CD14-positive monocyte (primary cell): ENCODE results near the gene FAM117A. TPM values are rescaled to one million over a fixed set of nuclear protein-coding genes. Genes with fewer than 3 reads are reported as not detected.

Source experiments
- DNase-seq, 3 donors: peaks; one replicate each; pipeline ENCODE4 v3.0.0-alpha.2; 2011 to 2022
- H2AFZ ChIP-seq: 2 replicates; pipeline ENCODE4 v1.6.0; 2012; ENCODE audit warnings: mild to moderate bottlenecking, low read depth, low read length, inconsistent platforms; ENCODE audit not compliant: insufficient read depth, poor library complexity, severe bottlenecking
- H3K27ac ChIP-seq, 2 donors: 1 replicate in 1 of 2; 2 replicates in 1 of 2; pipeline ENCODE4 v1.5.1; 2012 to 2013; ENCODE audit warnings: low read length in 2 of 2, control low read depth in 1 of 2, inconsistent platforms in 1 of 2, low read depth in 1 of 2, mild to moderate bottlenecking in 1 of 2
- H3K27me3 ChIP-seq, 2 donors: one replicate each; pipeline versions ENCODE4 v1.6.0 to v1.6.1; 2011 to 2013; ENCODE audit warnings: low read length in 2 of 2; ENCODE audit not compliant: control insufficient read depth in 2 of 2, insufficient read depth in 2 of 2
- H3K36me3 ChIP-seq, 2 donors: replicated peaks in 1 of 2; 1 replicate in 1 of 2; 2 replicates in 1 of 2; pipeline versions ENCODE4 v1.5.1 to v1.6.1; 2012 to 2013; ENCODE audit warnings: low read length in 2 of 2, control low read depth in 1 of 2, inconsistent platforms in 1 of 2, mild to moderate bottlenecking in 1 of 2; ENCODE audit not compliant: insufficient read depth in 2 of 2, control insufficient read depth in 1 of 2
- H3K4me1 ChIP-seq, 2 donors: 1 replicate in 1 of 2; 2 replicates in 1 of 2; pipeline versions ENCODE4 v1.5.1 to v1.6.1; 2012 to 2013; ENCODE audit warnings: low read length in 2 of 2, control low read depth in 1 of 2, inconsistent platforms in 1 of 2, mild to moderate bottlenecking in 1 of 2, moderate library complexity in 1 of 2; ENCODE audit not compliant: insufficient read depth in 2 of 2, control insufficient read depth in 1 of 2
- H3K4me2 ChIP-seq: replicated peaks from 2 replicates; pipeline ENCODE3; 2012; ENCODE audit warnings: low read length, moderate library complexity, mild to moderate bottlenecking; ENCODE audit not compliant: poor library complexity, severe bottlenecking; ENCODE audit errors: extremely low read depth
- H3K4me3 ChIP-seq, 3 experiments: fragments of 200-600 bp in 1 of 3; sonication (generic) in 1 of 3; replicated peaks in 1 of 3; 1 replicate in 2 of 3; 2 replicates in 1 of 3; pipeline ENCODE4 v1.5.1; 2011 to 2013; ENCODE audit warnings: low read length in 3 of 3, mild to moderate bottlenecking in 3 of 3, control low read depth in 2 of 3, low read depth in 2 of 3, inconsistent platforms in 1 of 3, moderate library complexity in 1 of 3
- H3K79me2 ChIP-seq: 2 replicates; pipeline ENCODE4 v1.6.0; 2012; ENCODE audit warnings: mild to moderate bottlenecking, control low read depth, inconsistent platforms, low read length, moderate library complexity; ENCODE audit not compliant: insufficient read depth
- H3K9ac ChIP-seq: 2 replicates; pipeline ENCODE4 v1.6.0; 2017; ENCODE audit warnings: low read length, mild to moderate bottlenecking; ENCODE audit not compliant: insufficient read depth, poor library complexity, severe bottlenecking
- H3K9me3 ChIP-seq, 2 donors: replicated peaks in 1 of 2; 1 replicate in 1 of 2; 2 replicates in 1 of 2; pipeline versions ENCODE4 v1.5.1 to v1.6.1; 2012 to 2013; ENCODE audit warnings: low read length in 2 of 2, control low read depth in 1 of 2; ENCODE audit not compliant: control insufficient read depth in 1 of 2, insufficient read depth in 1 of 2
- H4K20me1 ChIP-seq: 2 replicates; pipeline ENCODE4 v1.6.0; 2012; ENCODE audit warnings: mild to moderate bottlenecking, low read length, control low read depth, moderate library complexity; ENCODE audit not compliant: insufficient read depth
- H3K27ac Mint-ChIP-seq, 7 donors: one replicate each; pipeline ENCODE4 v1.8.0; 2020; ENCODE audit warnings: mild to moderate bottlenecking in 7 of 7, mixed read lengths in 7 of 7, moderate library complexity in 6 of 7, inconsistent platforms in 2 of 7
- H3K27me3 Mint-ChIP-seq, 3 donors: one replicate each; pipeline ENCODE4 v1.8.0; 2021 to 2022; ENCODE audit warnings: low read depth in 3 of 3, mild to moderate bottlenecking in 3 of 3, mixed read lengths in 3 of 3, moderate library complexity in 3 of 3, inconsistent platforms in 1 of 3
- H3K36me3 Mint-ChIP-seq, 2 donors: one replicate each; pipeline ENCODE4 v1.8.0; 2020; ENCODE audit warnings: mixed read lengths in 2 of 2, inconsistent platforms in 1 of 2, mild to moderate bottlenecking in 1 of 2
- H3K4me1 Mint-ChIP-seq: one replicate; pipeline ENCODE4 v1.8.0; 2020; ENCODE audit warnings: mild to moderate bottlenecking, mixed read lengths
- H3K4me3 Mint-ChIP-seq, 2 donors: one replicate each; pipeline ENCODE4 v1.8.0; 2020; ENCODE audit warnings: mild to moderate bottlenecking in 2 of 2, mixed read lengths in 2 of 2, moderate library complexity in 1 of 2
- H3K9me3 Mint-ChIP-seq, 7 donors: one replicate each; pipeline ENCODE4 v1.8.0; 2020 to 2022; ENCODE audit warnings: mixed read lengths in 7 of 7, mild to moderate bottlenecking in 6 of 7, moderate library complexity in 6 of 7, inconsistent platforms in 2 of 7
- WGBS: methylation state at CpG from one replicate; pipeline ENCODE4 v1.1.5; 2013; ENCODE audit warnings: missing lambda C conversion rate; ENCODE audit not compliant: insufficient coverage; 5-methylcytosine and 5-hydroxymethylcytosine counted together
- intact Hi-C, 2 donors: fragments of 100-400 bp; cut with micrococcal nuclease; formaldehyde crosslinking; loops; one replicate each; pipeline versions ENCODE4 v1.15.0 to v1.15.1; 2023
- polyA plus RNA-seq, 3 donors: library from polyadenylated mRNA; depleted of rRNA in 1 of 3; unstranded in 2 of 3; stranded (reverse) in 1 of 3; fragments of 300-500 nt in 2 of 3; fragments of >200 nt in 1 of 3; fragmentation: Illumina TruSeq in 2 of 3; gene quantifications; 1 replicate in 2 of 3; 2 replicates in 1 of 3; pipeline ENCODE4 v1.2.3, GENCODE V29; 2012 to 2021
- TF ChIP-seq, protein P1 (sequence below): fragments of 200-600 bp; IDR thresholded peaks from one replicate; pipeline ENCODE4 v1.8.0; 2022; ENCODE audit warnings: antibody characterized with exemption, mild to moderate bottlenecking

The FAM117A gene
- polyA plus RNA-seq, 3 donors, result 11.8 to 34.9 (median 17.9) TPM

- no peak overlapping the region for H3K27ac Mint-ChIP-seq
Measured at GRCh38 chr17:49680314-49680713, 83.6 kb downstream of the FAM117A start.

GRCh38 chr17:49677933-49678847 lies 85.7 kb downstream of the FAM117A start, which contains the start of gene SPOP:
Gene SPOP, minus strand, starts transcription at chr17:49678097. Its CDS starts 55,287 bp downstream, at chr17:49622810.
- WGBS, result 8% methylated on average over 25 of the region's 53 CpGs
- Histone ChIP-seq H3K27me3 (no peaks in the 10 kb centered on the region), H3K4me2 (peak within 1 kb of the TSS; percentile 96), H3K9me3 (no peaks in the 10 kb centered on the region), H2AFZ (peak within 1 kb of the TSS; percentile 81), H3K9ac (peak within 1 kb of the TSS; percentile 92), H3K36me3 (peaks cover 6 to 12% of the 10 kb centered on the region in 2 donors), H3K4me3 (peak within 1 kb of the TSS; percentile 70 to 81 (median 79)), H3K27ac (peak within 1 kb of the TSS; percentile 96), H3K4me1 (peaks cover 41 to 50% of the 10 kb centered on the region in 2 donors), H4K20me1 (peaks cover 22% of the 10 kb centered on the region), H3K79me2 (peaks cover 38% of the 10 kb centered on the region)
- TF ChIP-seq, protein P1, sequence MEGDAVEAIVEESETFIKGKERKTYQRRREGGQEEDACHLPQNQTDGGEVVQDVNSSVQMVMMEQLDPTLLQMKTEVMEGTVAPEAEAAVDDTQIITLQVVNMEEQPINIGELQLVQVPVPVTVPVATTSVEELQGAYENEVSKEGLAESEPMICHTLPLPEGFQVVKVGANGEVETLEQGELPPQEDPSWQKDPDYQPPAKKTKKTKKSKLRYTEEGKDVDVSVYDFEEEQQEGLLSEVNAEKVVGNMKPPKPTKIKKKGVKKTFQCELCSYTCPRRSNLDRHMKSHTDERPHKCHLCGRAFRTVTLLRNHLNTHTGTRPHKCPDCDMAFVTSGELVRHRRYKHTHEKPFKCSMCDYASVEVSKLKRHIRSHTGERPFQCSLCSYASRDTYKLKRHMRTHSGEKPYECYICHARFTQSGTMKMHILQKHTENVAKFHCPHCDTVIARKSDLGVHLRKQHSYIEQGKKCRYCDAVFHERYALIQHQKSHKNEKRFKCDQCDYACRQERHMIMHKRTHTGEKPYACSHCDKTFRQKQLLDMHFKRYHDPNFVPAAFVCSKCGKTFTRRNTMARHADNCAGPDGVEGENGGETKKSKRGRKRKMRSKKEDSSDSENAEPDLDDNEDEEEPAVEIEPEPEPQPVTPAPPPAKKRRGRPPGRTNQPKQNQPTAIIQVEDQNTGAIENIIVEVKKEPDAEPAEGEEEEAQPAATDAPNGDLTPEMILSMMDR, result no peak
- Mint-ChIP-seq H3K9me3 (no peaks in the 10 kb centered on the region), H3K4me3 (peak within 1 kb of the TSS; percentile 91 to 95), H3K27me3 (peaks cover 0 to 4% (median 0%) of the 10 kb centered on the region in 3 donors), H3K4me1 (peaks cover 49% of the 10 kb centered on the region), H3K36me3 (peaks cover 12 to 17% of the 10 kb centered on the region in 2 donors), H3K27ac (peak within 1 kb of the TSS; percentile 98 to 100 (median 100))
- DNase-seq, result peak; percentile 98 to 100 (median 99)
- intact Hi-C loops, result no loop called here

More at GRCh38 chr17:49680314-49680713, 83.6 kb downstream of the FAM117A start:
- Mint-ChIP-seq H3K4me3 (no peak overlapping the region), H3K36me3 (peaks cover 1 to 4% of the 10 kb centered on the region in 2 donors), H3K4me1 (peaks cover 38% of the 10 kb centered on the region), H3K9me3 (no peaks in the 10 kb centered on the region), H3K27me3 (peaks cover 0 to 4% (median 0%) of the 10 kb centered on the region in 3 donors)
- Histone ChIP-seq H2AFZ (no peak overlapping the region), H3K9ac (no peak overlapping the region), H3K4me1 (peaks cover 40 to 44% of the 10 kb centered on the region in 2 donors), H3K9me3 (no peaks in the 10 kb centered on the region), H3K4me2 (no peak overlapping the region), H3K79me2 (peaks cover 17% of the 10 kb centered on the region), H3K4me3 (no peak overlapping the region), H3K36me3 (peaks cover 0 to 2% of the 10 kb centered on the region in 2 donors), H3K27ac (no peak overlapping the region), H3K27me3 (no peaks in the 10 kb centered on the region), H4K20me1 (peaks cover 7% of the 10 kb centered on the region)
- TF ChIP-seq, protein P1, result no peak
- no peak for DNase-seq
- intact Hi-C loops, result no loop called here
- 93% methylated on average over 4 of the region's 6 CpGs for WGBS
